Astrocyte (in vitro differentiated cells and primary cell): ENCODE data around the gene SCN10A.

Source experiments
- CTCF ChIP-seq: IDR thresholded peaks from 2 replicates; pipeline ENCODE4 v1.5.1; 2011; ENCODE audit warnings: low read depth, mild to moderate bottlenecking, inconsistent platforms, low read length, moderate library complexity; ENCODE audit not compliant: insufficient read depth
- EZH2 ChIP-seq: IDR thresholded peaks from 2 replicates; pipeline ENCODE4 v1.6.1; 2012; ENCODE audit warnings: mild to moderate bottlenecking, low read length, inconsistent platforms; ENCODE audit not compliant: insufficient read depth

GRCh38 chr3:38782148-38782547 is 33.9 kb downstream of the SCN10A start:
- TF ChIP-seq CTCF = no peak
- no peak for TF ChIP-seq EZH2
